ENCODE data around the gene EIF4G1. TPM values are rescaled to one million over a fixed set of nuclear protein-coding genes. Genes with fewer than 3 reads are reported as not detected.
A peak's percentile ranks its signal among the peaks of the same experiment; 100 is the strongest.

The EIF4G1 gene
- total and polyA plus RNA-seq, 2 of the 8 experiments (the other 6 are each of a cell fraction or from before 2014, with no cell fraction given), result 318 to 473 TPM

DNA sequence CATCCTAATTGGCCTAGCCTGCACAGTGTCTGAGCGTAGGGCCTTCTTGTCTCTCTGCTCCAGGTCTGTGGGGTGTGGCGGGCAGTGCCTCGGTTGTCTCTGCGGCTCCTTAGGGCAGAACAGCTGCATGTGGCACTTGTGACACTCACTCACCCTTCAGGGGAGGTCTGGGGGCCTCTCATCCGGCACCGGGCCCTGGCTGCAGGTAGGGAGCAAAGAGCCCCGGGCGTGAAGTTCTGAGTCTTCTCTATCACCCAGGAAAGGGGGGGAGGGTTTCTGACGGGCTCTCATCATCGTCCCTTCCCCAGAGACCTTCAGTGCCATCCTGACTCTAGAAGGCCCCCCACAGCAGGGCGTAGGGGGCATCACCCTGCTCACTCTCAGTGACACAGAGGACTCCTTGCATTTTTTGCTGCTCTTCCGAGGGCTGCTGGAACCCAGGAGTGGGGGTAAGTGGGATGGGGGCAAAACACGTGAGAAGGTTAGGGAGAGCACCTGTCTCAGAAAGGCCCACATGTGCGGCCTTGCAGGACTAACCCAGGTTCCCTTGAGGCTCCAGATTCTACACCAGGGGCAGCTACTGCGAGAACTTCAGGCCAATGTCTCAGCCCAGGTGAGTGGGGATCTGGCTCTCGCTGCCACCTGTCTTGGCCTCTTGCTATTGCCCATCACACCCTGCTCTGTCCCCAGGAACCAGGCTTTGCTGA lies 68.1 kb downstream of the EIF4G1 start:
- DNase-seq (ENCODE audit: low read depth in 1 of 2, low spot score in 2 of 2) (no peak), FAIRE-seq (no peak)
- no peak overlapping the region for H3K4me3 ChIP-seq (ENCODE audit: extremely low read depth in 1 of 4, insufficient read depth in 2 of 4, low read depth in 3 of 4, low read length in 4 of 4)
- no peak overlapping the region for H3K27ac ChIP-seq (ENCODE audit: low read depth, low read length)
- H3K14ac ChIP-seq (ENCODE audit: insufficient read length), result no peak overlapping the region
- H3K56ac ChIP-seq (replicated peaks; ENCODE audit: insufficient read length, low read depth, low read length), result no peak overlapping the region
- peaks cover 0 to 31% (median 22%) of the 10 kb centered on the region in 4 experiments; a peak in 6 of 7 replicates for H3K4me1 ChIP-seq (replicated peaks in 1 of 4; ENCODE audit: control insufficient read depth in 3 of 4, insufficient read depth in 4 of 4, low read length in 3 of 4)
- H3K79me1 ChIP-seq (ENCODE audit: low read depth, low read length), result no peaks in the 10 kb centered on the region
- H3K79me2 ChIP-seq (ENCODE audit: control insufficient read depth in 1 of 2, insufficient read depth in 2 of 2, low read length in 2 of 2), result no peaks in the 10 kb centered on the region
- H3K18ac ChIP-seq (ENCODE audit: extremely low read depth, low read length), result peak overlapping the region; percentile 19; the same call in 1 of the 2 replicates
- peaks cover 31 to 55% (median 49%) of the 10 kb centered on the region in 4 experiments for H3K27me3 ChIP-seq (replicated peaks in 1 of 4; ENCODE audit: control insufficient read depth in 3 of 4, extremely low read depth in 1 of 4, insufficient read depth in 3 of 4, low read length in 3 of 4)
- ChIA-PET POLR2A (ENCODE audit: partially characterized antibody) (interaction anchor here (1.7 kb wide), 1 partner anchor 45 kb away, joined by 4 read pairs; the partner anchor contains the start of gene FAM131A), CTCF (ENCODE audit: partially characterized antibody) (interaction anchor here (1.0 to 8.3 kb wide), 7 partner anchors 9 to 175 kb away, joined by 3 to 78 read pairs (median 5); no protein-coding TSS in a partner anchor)
- H4K20me1 ChIP-seq (replicated peaks in 1 of 2; ENCODE audit: control insufficient read depth in 1 of 2, insufficient read depth in 2 of 2, low read length in 2 of 2), result peaks cover 2 to 9% of the 10 kb centered on the region in 2 experiments
- H2BK15ac ChIP-seq (ENCODE audit: low read length), result 0 out of 2 replicates have a peak overlapping the region, but pooled peaks have one; percentile 46
- no peaks in the 10 kb centered on the region for H3K9me3 ChIP-seq (ENCODE audit: insufficient read depth in 2 of 2, low read depth in 1 of 2, low read length in 1 of 2)
- no peak overlapping the region for H4K91ac ChIP-seq (replicated peaks; ENCODE audit: insufficient read length, low read length)
- H3K9ac ChIP-seq (replicated peaks in 1 of 4; ENCODE audit: extremely low read depth in 1 of 4, low read depth in 3 of 4, low read length in 3 of 4), result no peak overlapping the region
- no peak overlapping the region for H4K5ac ChIP-seq (ENCODE audit: insufficient read length, low read depth, low read length)
- no peak overlapping the region for H4K8ac ChIP-seq (ENCODE audit: extremely low read depth, insufficient read depth, low read length)
- no peak overlapping the region; a peak in 1 of 4 replicates for H3K4me2 ChIP-seq (ENCODE audit: insufficient read depth in 1 of 2, low read depth in 2 of 2, low read length in 2 of 2)
- no peak overlapping the region for H2BK12ac ChIP-seq (ENCODE audit: low read depth, low read length)
- no peak overlapping the region for H2BK5ac ChIP-seq (ENCODE audit: low read depth, low read length)
- no peaks in the 10 kb centered on the region for H3K36me3 ChIP-seq (ENCODE audit: control insufficient read depth in 2 of 4, insufficient read depth in 4 of 4, low read length in 3 of 4)
- H2BK20ac ChIP-seq (ENCODE audit: low read length), result no peak overlapping the region
- no peak overlapping the region for H3K23ac ChIP-seq (ENCODE audit: insufficient read length)
- H3K4ac ChIP-seq (replicated peaks; ENCODE audit: insufficient read length, low read depth, low read length), result no peak overlapping the region
- no peak overlapping the region for H2BK120ac ChIP-seq (replicated peaks; ENCODE audit: low read depth, low read length)
- WGBS, 2 experiments (ENCODE audit: extremely low coverage in 1 of 2, insufficient coverage in 1 of 2, insufficient read length in 1 of 2, insufficient replicate concordance in 2 of 2, low coverage in 1 of 2, low lambda C conversion rate in 2 of 2, missing lambda C conversion rate in 1 of 2), result 90% methylated on average over 16 of the region's 16 CpGs; no CpG with 5 or more reads in 1 of the 2 experiments
- peaks cover 15% of the 10 kb centered on the region; the same call in 1 of the 2 replicates for H3K23me2 ChIP-seq (ENCODE audit: low read depth, low read length)
- 0 out of 2 replicates have a peak overlapping the region, but pooled peaks have one; percentile 48 for H2AK5ac ChIP-seq (ENCODE audit: low read depth, low read length)
- H2AFZ ChIP-seq (ENCODE audit: low read length), result no peak overlapping the region
- TF ChIP-seq POLR2A (IDR thresholded peaks at IDR 0.05; ENCODE audit: control extremely low read depth in 1 of 2, low read depth in 2 of 2, low read length in 2 of 2), result no peak
- no peak for TF ChIP-seq EP300 (IDR thresholded peaks at IDR 0.05; ENCODE audit: borderline replicate concordance in 1 of 2, low read depth in 2 of 2, low read length in 2 of 2)
- TF ChIP-seq TCF12 (IDR thresholded peaks at IDR 0.05; ENCODE audit: low read depth, low read length), result no peak
- TF ChIP-seq EZH2 (IDR thresholded peaks at IDR 0.05; ENCODE audit: low read depth, low read length, severe bottlenecking), result no peak
- TF ChIP-seq JUN (IDR thresholded peaks at IDR 0.05; ENCODE audit: low read depth, low read length), result no peak
- no peak for TF ChIP-seq RXRA (IDR thresholded peaks at IDR 0.05; ENCODE audit: insufficient read depth, low read depth, low read length)
- TF ChIP-seq CEBPB (IDR thresholded peaks at IDR 0.05; ENCODE audit: low read depth, low read length), result no peak
- TF ChIP-seq, protein P1, sequence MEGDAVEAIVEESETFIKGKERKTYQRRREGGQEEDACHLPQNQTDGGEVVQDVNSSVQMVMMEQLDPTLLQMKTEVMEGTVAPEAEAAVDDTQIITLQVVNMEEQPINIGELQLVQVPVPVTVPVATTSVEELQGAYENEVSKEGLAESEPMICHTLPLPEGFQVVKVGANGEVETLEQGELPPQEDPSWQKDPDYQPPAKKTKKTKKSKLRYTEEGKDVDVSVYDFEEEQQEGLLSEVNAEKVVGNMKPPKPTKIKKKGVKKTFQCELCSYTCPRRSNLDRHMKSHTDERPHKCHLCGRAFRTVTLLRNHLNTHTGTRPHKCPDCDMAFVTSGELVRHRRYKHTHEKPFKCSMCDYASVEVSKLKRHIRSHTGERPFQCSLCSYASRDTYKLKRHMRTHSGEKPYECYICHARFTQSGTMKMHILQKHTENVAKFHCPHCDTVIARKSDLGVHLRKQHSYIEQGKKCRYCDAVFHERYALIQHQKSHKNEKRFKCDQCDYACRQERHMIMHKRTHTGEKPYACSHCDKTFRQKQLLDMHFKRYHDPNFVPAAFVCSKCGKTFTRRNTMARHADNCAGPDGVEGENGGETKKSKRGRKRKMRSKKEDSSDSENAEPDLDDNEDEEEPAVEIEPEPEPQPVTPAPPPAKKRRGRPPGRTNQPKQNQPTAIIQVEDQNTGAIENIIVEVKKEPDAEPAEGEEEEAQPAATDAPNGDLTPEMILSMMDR (IDR thresholded peaks at IDR 0.05; ENCODE audit: control extremely low read depth in 1 of 3, insufficient read depth in 1 of 3, low read depth in 1 of 3, low read length in 3 of 3), result no peak
- TF ChIP-seq, protein P2, sequence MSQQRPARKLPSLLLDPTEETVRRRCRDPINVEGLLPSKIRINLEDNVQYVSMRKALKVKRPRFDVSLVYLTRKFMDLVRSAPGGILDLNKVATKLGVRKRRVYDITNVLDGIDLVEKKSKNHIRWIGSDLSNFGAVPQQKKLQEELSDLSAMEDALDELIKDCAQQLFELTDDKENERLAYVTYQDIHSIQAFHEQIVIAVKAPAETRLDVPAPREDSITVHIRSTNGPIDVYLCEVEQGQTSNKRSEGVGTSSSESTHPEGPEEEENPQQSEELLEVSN (IDR thresholded peaks at IDR 0.05), result no peak

Data from H1 (cell line).